HUDEP-2 (cell line): ENCODE results near the gene POLQ.
"Not testable (repeated sequence)": the region's sequence is repeated elsewhere in the genome, so short reads cannot be mapped to it uniquely, and the experiment has no call there.

Experiments
- DNase-seq, 76 experiments: peaks; one replicate each; lab custom pipeline; 2025; ENCODE audit not compliant: unreplicated experiment in 76 of 76; lab: John Stamatoyannopoulos, UW

POLQ gene

GRCh38 chr3:121431726-121432517 is 113.9 kb downstream of the POLQ start:
- DNase-seq = peak in 1 of 76 experiments; percentile 1

- no peak for DNase-seq
Measured at GRCh38 chr3:121430664-121431215, 115.0 kb downstream of the POLQ start.

GRCh38 chr3:121424549-121424948 is 121.2 kb downstream of the POLQ start:
- no peak for DNase-seq

- no peak for DNase-seq
Measured at GRCh38 chr3:121418182-121418581, 127.6 kb downstream of the POLQ start.

GRCh38 chr3:121414924-121415323 is 130.9 kb downstream of the POLQ start:
- DNase-seq = no peak

GRCh38 chr3:121411523-121411922 is 134.3 kb downstream of the POLQ start:
- DNase-seq = no peak

GRCh38 chr3:121405631-121406030 is 140.2 kb downstream of the POLQ start:
- no peak for DNase-seq

GRCh38 chr3:121399820-121400219 is 146.0 kb downstream of the POLQ start:
- no peak for DNase-seq

- DNase-seq = not testable (repeated sequence)
Measured at GRCh38 chr3:121398051-121398450, 147.7 kb downstream of the POLQ start.

GRCh38 chr3:121395967-121396366 is 149.8 kb downstream of the POLQ start:
- DNase-seq = not testable (repeated sequence)

GRCh38 chr3:121388308-121388707 is 157.5 kb downstream of the POLQ start:
- DNase-seq = not testable (repeated sequence)
